Measurements from ENCODE around the gene ADORA2B.

The ADORA2B gene

GRCh38 chr17:15981208-15981607 is 36.3 kb downstream of the ADORA2B start:
- no peak for DNase-seq (ENCODE audit: low read depth)
- TF ChIP-seq CTCF (IDR thresholded peaks at IDR 0.05; ENCODE audit: control insufficient read depth, extremely low read depth, insufficient read depth): no peak

GRCh38 chr17:15981646-15982580 is 37.0 kb downstream of the ADORA2B start:
- no peak for DNase-seq (ENCODE audit: low read depth)
- no peak for TF ChIP-seq CTCF (IDR thresholded peaks at IDR 0.05; ENCODE audit: control insufficient read depth, extremely low read depth, insufficient read depth)
- H3K4me3 ChIP-seq (ENCODE audit: low read depth, low read length): no peak overlapping the region

More at GRCh38 chr17:15981208-15981607, 36.3 kb downstream of the ADORA2B start:
- H3K4me3 ChIP-seq (ENCODE audit: low read depth, low read length): no peak overlapping the region

- no peak for DNase-seq (ENCODE audit: low read depth)
- TF ChIP-seq CTCF (IDR thresholded peaks at IDR 0.05; ENCODE audit: control insufficient read depth, extremely low read depth, insufficient read depth): no peak
- no peak overlapping the region for H3K4me3 ChIP-seq (ENCODE audit: low read depth, low read length)
Measured at GRCh38 chr17:15996322-15996721, 51.4 kb downstream of the ADORA2B start.

- TF ChIP-seq CTCF (IDR thresholded peaks at IDR 0.05; ENCODE audit: control insufficient read depth, extremely low read depth, insufficient read depth): no peak
- peak overlapping the region; percentile 93 for H3K4me3 ChIP-seq (ENCODE audit: low read depth, low read length)
- no peak for DNase-seq (ENCODE audit: low read depth)
Measured at GRCh38 chr17:15998031-15998562, 53.2 kb downstream of the ADORA2B start.

GRCh38 chr17:15999141-15999973 is 54.4 kb downstream of the ADORA2B start, which contains the start of the genes TTC19 and ZSWIM7:
Gene TTC19, plus strand, starts transcription at chr17:15999824. Its CDS starts 25 bp downstream, at chr17:15999849.
Gene ZSWIM7, minus strand, starts transcription at chr17:15999704. Its CDS starts 110 bp downstream, at chr17:15999594.
- peak within 1 kb of the TSS; percentile 93 for H3K4me3 ChIP-seq (ENCODE audit: low read depth, low read length)
- peak; percentile 94 for DNase-seq (ENCODE audit: low read depth)
- peak; percentile 21; the same call in 1 of the 2 replicates for TF ChIP-seq CTCF (IDR thresholded peaks at IDR 0.05; ENCODE audit: control insufficient read depth, extremely low read depth, insufficient read depth)

- H3K4me3 ChIP-seq (ENCODE audit: low read depth, low read length): peak overlapping the region; percentile 93
- no peak for TF ChIP-seq CTCF (IDR thresholded peaks at IDR 0.05; ENCODE audit: control insufficient read depth, extremely low read depth, insufficient read depth)
- DNase-seq (ENCODE audit: low read depth): no peak
Measured at GRCh38 chr17:15999974-16000827, 55.3 kb downstream of the ADORA2B start.
